A549 (cell line): ENCODE measurements around the gene NOXO1. TPM values are rescaled to one million over a fixed set of nuclear protein-coding genes. Genes with fewer than 3 reads are reported as not detected.

Source experiments
- ATOH8 ChIP-seq: fragments of 250-450 bp; sonication (Bioruptor Pico); IDR thresholded peaks from 2 replicates; pipeline ENCODE4 v1.5.0; 2020; ENCODE audit warnings: low read depth, mild to moderate bottlenecking, moderate library complexity
- CTCF ChIP-seq: fragments of >200 bp; sonication (Bioruptor Twin); formaldehyde crosslinking; IDR thresholded peaks from 3 replicates; pipeline ENCODE4 v1.5.1; 2016
- EHMT2 ChIP-seq: fragments of 200-600 bp; sonication (generic); IDR thresholded peaks from 2 replicates; pipeline ENCODE4 v1.6.1; 2016; ENCODE audit warnings: antibody characterized with exemption, low read depth, mild to moderate bottlenecking, moderate library complexity
- ESRRA ChIP-seq: fragments of 150-350 bp; IDR thresholded peaks from 2 replicates; pipeline ENCODE4 v1.6.1; 2014; ENCODE audit warnings: mild to moderate bottlenecking, low read length, borderline replicate concordance
- FOSB ChIP-seq: fragments of 250-450 bp; sonication (Bioruptor Pico); IDR thresholded peaks from 2 replicates; pipeline ENCODE4 v1.5.0; 2020; ENCODE audit warnings: mild to moderate bottlenecking, moderate library complexity
- FOSL2 ChIP-seq, 2 experiments: fragments of 450-650 bp in 1 of 2; fragments of >200 bp in 1 of 2; sonication (Bioruptor Twin) in 1 of 2; formaldehyde crosslinking; IDR thresholded peaks; 2 replicates each; pipeline versions ENCODE4 v1.5.0 to v1.6.1; 2016 to 2020; ENCODE audit warnings: mild to moderate bottlenecking in 1 of 2, moderate library complexity in 1 of 2
- FOXS1 ChIP-seq: fragments of 250-450 bp; sonication (Bioruptor Pico); IDR thresholded peaks from 2 replicates; pipeline ENCODE4 v1.5.0; 2020; ENCODE audit warnings: mild to moderate bottlenecking, moderate library complexity
- HDAC2 ChIP-seq: fragments of 200-600 bp; sonication (generic); IDR thresholded peaks from 2 replicates; pipeline ENCODE4 v1.6.1; 2016
- HMGXB4 ChIP-seq: fragments of 250-450 bp; sonication (Bioruptor Pico); IDR thresholded peaks from 2 replicates; pipeline ENCODE4 v1.5.0; 2021; ENCODE audit warnings: mild to moderate bottlenecking, moderate library complexity, borderline replicate concordance
- HOXB13 ChIP-seq: fragments of 250-450 bp; sonication (Bioruptor Pico); IDR thresholded peaks from 2 replicates; pipeline ENCODE4 v1.5.0; 2020; ENCODE audit warnings: low read depth, mild to moderate bottlenecking, moderate library complexity
- HOXB5 ChIP-seq: fragments of 250-450 bp; sonication (Bioruptor Pico); IDR thresholded peaks from 2 replicates; pipeline ENCODE4 v1.5.0; 2020; ENCODE audit warnings: mild to moderate bottlenecking, moderate library complexity
- JUN ChIP-seq, 2 experiments: fragments of >200 bp; sonication (Bioruptor Twin); formaldehyde crosslinking; IDR thresholded peaks; 2 replicates in 1 of 2; 3 replicates in 1 of 2; pipeline ENCODE4 v1.6.1; 2016 to 2017
- JUNB ChIP-seq: fragments of >200 bp; sonication (Bioruptor Twin); formaldehyde crosslinking; IDR thresholded peaks from 2 replicates; pipeline ENCODE4 v1.6.1; 2016
- KDM1A ChIP-seq: fragments of 200-600 bp; sonication (generic); IDR thresholded peaks from 2 replicates; pipeline ENCODE4 v1.6.1; 2016; ENCODE audit warnings: low read depth, mild to moderate bottlenecking
- MAX ChIP-seq: IDR thresholded peaks from 2 replicates; pipeline ENCODE4 v1.6.1; 2012
- PBX3 ChIP-seq: IDR thresholded peaks from 2 replicates; pipeline ENCODE4 v1.6.1; 2012
- RAD21 ChIP-seq, 2 experiments: fragments of >200 bp in 1 of 2; sonication (Bioruptor Twin) in 1 of 2; formaldehyde crosslinking in 1 of 2; IDR thresholded peaks in 1 of 2; conservative IDR thresholded peaks in 1 of 2; 2 replicates in 1 of 2; 3 replicates in 1 of 2; pipeline ENCODE4 v1.6.1; 2012 to 2018; ENCODE audit warnings: inconsistent platforms in 1 of 2
- RARB ChIP-seq: fragments of 250-450 bp; sonication (Bioruptor Pico); IDR thresholded peaks from 2 replicates; pipeline ENCODE4 v1.8.0; 2021; ENCODE audit warnings: mild to moderate bottlenecking, moderate library complexity
- RCOR1 ChIP-seq: fragments of 150-350 bp; IDR thresholded peaks from 2 replicates; pipeline ENCODE4 v1.6.1; 2014; ENCODE audit warnings: antibody characterized with exemption, low read length, low read depth
- REST ChIP-seq: fragments of 200-600 bp; sonication (generic); IDR thresholded peaks from 2 replicates; pipeline ENCODE4 v1.6.1; 2016; ENCODE audit warnings: antibody characterized with exemption, mild to moderate bottlenecking, moderate library complexity
- RFX5 ChIP-seq: fragments of 450-650 bp; IDR thresholded peaks from 2 replicates; pipeline ENCODE4 v1.7.1; 2014; ENCODE audit warnings: antibody characterized with exemption, mild to moderate bottlenecking, moderate library complexity
- TP53 ChIP-seq: fragments of 250-450 bp; sonication (Bioruptor Pico); IDR thresholded peaks from 2 replicates; pipeline ENCODE4 v1.5.0; 2021; ENCODE audit warnings: mild to moderate bottlenecking, moderate library complexity
- ZSCAN20 ChIP-seq: fragments of 250-450 bp; sonication (Bioruptor Pico); IDR thresholded peaks from 2 replicates; pipeline ENCODE4 v1.8.0; 2022; ENCODE audit warnings: mild to moderate bottlenecking, moderate library complexity
- polyA plus RNA-seq, 4 experiments: library from polyadenylated mRNA; depleted of rRNA in 3 of 4; stranded (reverse); fragments of >200 nt; fragmentation: RNase III in 1 of 4; extraction: RNeasy Plus Mini Kit Qiagen cat#74134 plus additional on column Dnase treatment in 1 of 4; gene quantifications; 2 replicates in 3 of 4; 3 replicates in 1 of 4; pipeline ENCODE4 v1.2.3, GENCODE V29; 2011 to 2017

Gene NOXO1
- polyA plus RNA-seq, 2 of the 4 experiments (the other 2 are of a cell fraction): 0.32 TPM; not detected in 1

- TF ChIP-seq REST (no peak), RFX5 (no peak), HDAC2 (no peak), RAD21 (conservative IDR thresholded peaks at IDR 0.05 in 1 of 2, IDR thresholded peaks at IDR 0.05 in 1 of 2) (no peak), MAX (peak; percentile 74), EHMT2 (no peak), JUNB (no peak), KDM1A (no peak), ZSCAN20 (CRISPR knock-in tag) (no peak), HOXB5 (CRISPR knock-in tag) (0 out of 2 replicates have a peak, but pooled peaks have one; percentile 39), FOSB (CRISPR knock-in tag) (peak; percentile 92), ATOH8 (peak; percentile 37; the same call in 1 of the 2 replicates), TP53 (CRISPR knock-in tag) (peak; percentile 91; the same call in 1 of the 2 replicates), CTCF (no peak), RCOR1 (no peak), PBX3 (peak; percentile 88), HOXB13 (CRISPR knock-in tag) (no peak), ESRRA (no peak), HMGXB4 (CRISPR knock-in tag) (peak; percentile 67; the same call in 1 of the 2 replicates), RARB (peak; percentile 90), FOXS1 (CRISPR knock-in tag) (no peak), JUN (IDR thresholded peaks at IDR 0.05) (peak; percentile 83 to 92; a peak in 4 of 5 replicates), FOSL2 (IDR thresholded peaks at IDR 0.05) (no peak), FOSL2 (CRISPR knock-in tag; IDR thresholded peaks at IDR 0.05) (no peak)
Observed at GRCh38 chr16:1960665-1961630, 20.3 kb downstream of the NOXO1 start (continued).
